Type B pancreatic cell (in vitro differentiated cells): Measurements from ENCODE around the gene ZCCHC14. TPM values are rescaled to one million over a fixed set of nuclear protein-coding genes. Genes with fewer than 3 reads are reported as not detected.

Experiments used
- DNase-seq: peaks from one replicate; pipeline ENCODE4 v3.0.0; 2021; ENCODE audit warnings: mixed read lengths; ENCODE audit not compliant: unreplicated experiment; ENCODE audit errors: extremely low spot score
- H3K27ac Mint-ChIP-seq: 2 replicates; pipeline ENCODE4 v1.8.0; 2021; ENCODE audit warnings: mild to moderate bottlenecking, mixed read lengths
- H3K27me3 Mint-ChIP-seq: 2 replicates; pipeline ENCODE4 v1.8.0; 2021; ENCODE audit warnings: mixed read lengths
- H3K36me3 Mint-ChIP-seq: 2 replicates; pipeline ENCODE4 v1.8.0; 2021; ENCODE audit warnings: mixed read lengths
- H3K4me1 Mint-ChIP-seq: one replicate; pipeline ENCODE4 v1.8.0; 2021; ENCODE audit warnings: mixed read lengths; ENCODE audit not compliant: unreplicated experiment
- H3K4me3 Mint-ChIP-seq: 2 replicates; pipeline ENCODE4 v1.8.0; 2021; ENCODE audit warnings: mild to moderate bottlenecking, mixed read lengths
- H3K9me3 Mint-ChIP-seq: 2 replicates; pipeline ENCODE4 v1.8.0; 2021; ENCODE audit warnings: mixed read lengths
- total RNA-seq: library from RNA; stranded (reverse); gene quantifications from 2 replicates; pipeline ENCODE4 v1.2.1, GENCODE V29; 2021; ENCODE audit warnings: low replicate concordance
- TF ChIP-seq, protein P1 (sequence below): fragments of 200-600 bp; sonication (generic); conservative IDR thresholded peaks from 2 replicates; pipeline ENCODE4 v1.5.0; 2021; ENCODE audit warnings: antibody characterized with exemption, mild to moderate bottlenecking

ZCCHC14 gene
- total RNA-seq, 1 donor from 2014 or later: 32.3 TPM

DNA sequence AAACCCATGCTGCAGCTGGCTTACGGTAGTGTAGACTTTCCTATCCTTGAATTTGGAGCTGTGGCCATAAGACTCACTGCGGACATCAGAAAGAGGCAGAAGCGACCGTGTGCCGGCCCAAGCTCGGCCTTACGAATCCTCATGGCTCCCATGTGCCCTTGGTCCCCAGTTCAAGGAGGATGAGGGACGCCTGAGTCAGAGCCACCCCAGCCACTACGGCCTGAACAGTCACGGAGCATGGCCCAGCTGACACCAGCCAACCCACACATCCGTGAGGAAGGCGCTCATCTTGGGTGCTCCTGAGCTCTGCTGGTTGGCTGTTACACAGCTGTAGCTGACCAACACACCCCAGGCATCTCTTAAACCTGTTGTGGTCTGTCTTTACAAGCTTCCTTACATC, 44.0 kb downstream of the ZCCHC14 start:
- TF ChIP-seq, protein P1, sequence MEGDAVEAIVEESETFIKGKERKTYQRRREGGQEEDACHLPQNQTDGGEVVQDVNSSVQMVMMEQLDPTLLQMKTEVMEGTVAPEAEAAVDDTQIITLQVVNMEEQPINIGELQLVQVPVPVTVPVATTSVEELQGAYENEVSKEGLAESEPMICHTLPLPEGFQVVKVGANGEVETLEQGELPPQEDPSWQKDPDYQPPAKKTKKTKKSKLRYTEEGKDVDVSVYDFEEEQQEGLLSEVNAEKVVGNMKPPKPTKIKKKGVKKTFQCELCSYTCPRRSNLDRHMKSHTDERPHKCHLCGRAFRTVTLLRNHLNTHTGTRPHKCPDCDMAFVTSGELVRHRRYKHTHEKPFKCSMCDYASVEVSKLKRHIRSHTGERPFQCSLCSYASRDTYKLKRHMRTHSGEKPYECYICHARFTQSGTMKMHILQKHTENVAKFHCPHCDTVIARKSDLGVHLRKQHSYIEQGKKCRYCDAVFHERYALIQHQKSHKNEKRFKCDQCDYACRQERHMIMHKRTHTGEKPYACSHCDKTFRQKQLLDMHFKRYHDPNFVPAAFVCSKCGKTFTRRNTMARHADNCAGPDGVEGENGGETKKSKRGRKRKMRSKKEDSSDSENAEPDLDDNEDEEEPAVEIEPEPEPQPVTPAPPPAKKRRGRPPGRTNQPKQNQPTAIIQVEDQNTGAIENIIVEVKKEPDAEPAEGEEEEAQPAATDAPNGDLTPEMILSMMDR: no peak
- Mint-ChIP-seq H3K27me3 (no peaks in the 10 kb centered on the region), H3K4me1 (peaks cover 10% of the 10 kb centered on the region), H3K9me3 (peaks cover 4% of the 10 kb centered on the region), H3K4me3 (no peak overlapping the region), H3K36me3 (peaks cover 45% of the 10 kb centered on the region), H3K27ac (no peak overlapping the region)
- DNase-seq: no peak

DNA sequence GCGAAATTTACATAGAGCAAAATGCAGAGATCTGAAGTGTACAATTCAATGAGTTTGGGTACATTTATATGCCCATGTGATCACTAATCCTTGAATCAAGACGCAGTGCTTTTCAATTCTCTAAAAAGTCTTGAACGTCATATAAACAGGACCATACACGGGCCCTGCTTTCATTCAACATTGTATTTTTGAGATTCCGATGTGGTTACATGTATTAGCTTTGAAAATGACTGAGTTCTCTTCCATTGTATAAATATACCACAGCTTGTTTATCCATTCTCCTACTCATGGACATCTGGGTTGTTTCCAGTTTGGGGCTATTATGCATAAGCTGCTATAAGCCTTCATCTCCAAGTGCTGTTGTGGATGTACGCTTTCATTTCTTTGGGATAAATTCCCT, 45.5 kb downstream of the ZCCHC14 start:
- Mint-ChIP-seq H3K4me3 (no peak overlapping the region), H3K4me1 (peaks cover 17% of the 10 kb centered on the region), H3K27ac (no peak overlapping the region), H3K9me3 (peaks cover 4% of the 10 kb centered on the region), H3K27me3 (no peaks in the 10 kb centered on the region), H3K36me3 (peaks cover 53% of the 10 kb centered on the region)
- no peak for DNase-seq
- TF ChIP-seq, protein P1: no peak

DNA sequence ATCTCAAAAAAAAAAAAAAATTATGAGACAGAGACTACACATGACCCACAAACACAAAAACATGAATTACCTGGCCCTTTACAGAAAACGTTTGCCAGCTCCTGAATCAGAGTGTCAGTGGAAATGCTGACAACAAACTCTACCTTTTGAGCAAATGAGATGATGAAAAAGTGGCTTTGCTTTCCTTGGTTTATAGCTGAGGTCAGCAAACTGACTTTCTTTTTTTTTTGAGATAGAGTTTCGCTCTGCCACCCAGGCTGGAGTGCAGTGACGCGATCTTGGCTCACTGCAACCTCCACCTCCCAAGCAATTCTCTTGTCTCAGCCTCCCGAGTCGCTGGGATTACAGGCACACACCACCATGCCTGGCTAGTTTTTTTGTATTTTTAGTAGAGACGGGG, 46.3 kb downstream of the ZCCHC14 start:
- peaks cover 54% of the 10 kb centered on the region for H3K36me3 Mint-ChIP-seq
- TF ChIP-seq, protein P1: no peak
- H3K27ac Mint-ChIP-seq: no peak overlapping the region
- no peak for DNase-seq
- peaks cover 4% of the 10 kb centered on the region for H3K9me3 Mint-ChIP-seq
- no peak overlapping the region for H3K4me3 Mint-ChIP-seq
- peaks cover 10% of the 10 kb centered on the region for H3K4me1 Mint-ChIP-seq
- H3K27me3 Mint-ChIP-seq: no peaks in the 10 kb centered on the region

DNA sequence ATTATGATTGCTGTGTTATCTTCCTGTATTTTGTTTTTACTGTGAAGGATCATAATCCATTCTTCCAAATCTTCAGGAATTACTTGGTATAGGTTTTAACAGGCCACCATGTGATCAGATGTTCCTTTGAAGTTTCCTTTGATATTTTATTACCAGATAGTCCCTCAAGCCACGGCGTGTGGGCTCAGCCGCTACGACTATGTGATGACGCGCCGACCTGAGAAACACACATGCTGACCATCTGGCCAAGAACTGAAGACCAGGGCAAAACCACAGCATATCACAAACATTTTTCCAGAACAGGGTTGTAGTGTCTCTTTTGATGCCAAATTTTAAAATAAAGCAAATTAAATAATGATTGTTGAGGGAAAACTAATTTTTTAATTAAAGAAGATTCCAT, 47.3 kb downstream of the ZCCHC14 start:
- H3K36me3 Mint-ChIP-seq: peaks cover 55% of the 10 kb centered on the region
- no peak overlapping the region for H3K4me3 Mint-ChIP-seq
- H3K9me3 Mint-ChIP-seq: peaks cover 4% of the 10 kb centered on the region
- TF ChIP-seq, protein P1: no peak
- no peaks in the 10 kb centered on the region for H3K27me3 Mint-ChIP-seq
- DNase-seq: no peak
- no peak overlapping the region for H3K27ac Mint-ChIP-seq
- H3K4me1 Mint-ChIP-seq: peaks cover 9% of the 10 kb centered on the region

DNA sequence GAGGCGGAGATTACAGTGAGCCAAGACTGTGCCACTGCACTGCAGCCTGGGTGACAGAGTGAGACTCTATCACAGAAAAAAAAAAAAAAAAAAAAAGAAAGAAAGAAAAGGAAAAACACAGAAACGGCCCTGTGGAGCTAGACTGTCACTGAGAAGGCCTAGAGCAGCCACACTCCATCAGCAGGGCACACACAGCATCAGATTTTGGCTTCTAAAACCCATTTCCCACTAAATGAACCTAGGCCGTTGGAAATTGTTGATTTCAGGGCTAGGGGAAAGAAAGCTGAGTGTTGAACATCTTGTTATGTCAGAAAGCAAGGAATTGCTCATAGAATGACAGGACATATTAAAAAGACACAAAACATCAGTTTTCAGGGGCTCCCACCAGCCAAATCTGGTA, 48.9 kb downstream of the ZCCHC14 start:
- Mint-ChIP-seq H3K9me3 (peaks cover 4% of the 10 kb centered on the region), H3K4me3 (no peak overlapping the region), H3K27ac (no peak overlapping the region), H3K27me3 (no peaks in the 10 kb centered on the region), H3K4me1 (peaks cover 9% of the 10 kb centered on the region), H3K36me3 (peaks cover 49% of the 10 kb centered on the region)
- TF ChIP-seq, protein P1: no peak
- DNase-seq: no peak

DNA sequence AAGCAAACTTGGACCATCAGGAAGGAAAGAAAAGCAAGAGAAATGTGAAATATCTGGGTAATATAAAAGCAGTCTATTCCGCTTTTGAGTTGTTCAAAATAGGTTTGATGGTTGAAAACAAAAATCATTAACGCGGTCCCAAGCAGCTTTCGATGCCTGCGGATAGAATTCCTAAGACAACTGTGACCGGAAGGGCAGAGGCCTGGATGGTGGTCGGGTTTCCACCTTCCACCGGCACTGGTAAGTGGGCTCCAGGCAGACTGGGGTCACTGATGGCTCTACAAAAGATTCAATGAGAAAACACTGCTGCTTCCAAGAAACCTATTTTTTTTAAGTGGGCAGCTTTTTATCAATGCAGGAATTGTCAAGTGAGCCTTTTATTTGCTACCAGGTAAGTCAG, 49.8 kb downstream of the ZCCHC14 start:
- H3K9me3 Mint-ChIP-seq: peaks cover 4% of the 10 kb centered on the region
- H3K27me3 Mint-ChIP-seq: no peaks in the 10 kb centered on the region
- no peak for DNase-seq
- no peak overlapping the region for H3K4me3 Mint-ChIP-seq
- peaks cover 12% of the 10 kb centered on the region for H3K4me1 Mint-ChIP-seq
- TF ChIP-seq, protein P1: no peak
- peaks cover 44% of the 10 kb centered on the region for H3K36me3 Mint-ChIP-seq
- H3K27ac Mint-ChIP-seq: no peak overlapping the region
